Brain microvascular endothelial cell (primary cell): ENCODE results near the gene ZBTB38.

Experiments used
- DNase-seq: peaks from one replicate; pipeline ENCODE4 v3.0.0-alpha.2; 2020
- H3K27ac ChIP-seq: fragments of 250-450 bp; sonication (Bioruptor Pico); 2 replicates; pipeline ENCODE4 v1.5.1; 2020; ENCODE audit warnings: mild to moderate bottlenecking, moderate library complexity
- H3K27me3 ChIP-seq: fragments of 250-450 bp; sonication (Bioruptor Pico); replicated peaks from 2 replicates; pipeline ENCODE4 v1.5.1; 2020; ENCODE audit warnings: mild to moderate bottlenecking
- H3K36me3 ChIP-seq: fragments of 250-450 bp; sonication (Bioruptor Pico); replicated peaks from 2 replicates; pipeline ENCODE4 v1.5.1; 2020; ENCODE audit warnings: mild to moderate bottlenecking
- H3K4me3 ChIP-seq: 2 replicates; pipeline ENCODE4 v1.5.1; 2011; ENCODE audit warnings: low read depth, mild to moderate bottlenecking, control low read depth, low read length, moderate library complexity
- in situ Hi-C: cut with HindIII; loops from 2 replicates; pipeline ENCODE4 v1.10.0; 2017; ENCODE audit warnings: low sequenced_read_pairs, low pct_ligation_motif_present
- TF ChIP-seq, protein P1 (sequence below): IDR thresholded peaks from 2 replicates; pipeline ENCODE4 v1.5.1; 2011; ENCODE audit warnings: low read depth, mild to moderate bottlenecking, moderate library complexity, low read length, control low read depth, inconsistent platforms; ENCODE audit errors: missing control alignments

ZBTB38 gene

DNA sequence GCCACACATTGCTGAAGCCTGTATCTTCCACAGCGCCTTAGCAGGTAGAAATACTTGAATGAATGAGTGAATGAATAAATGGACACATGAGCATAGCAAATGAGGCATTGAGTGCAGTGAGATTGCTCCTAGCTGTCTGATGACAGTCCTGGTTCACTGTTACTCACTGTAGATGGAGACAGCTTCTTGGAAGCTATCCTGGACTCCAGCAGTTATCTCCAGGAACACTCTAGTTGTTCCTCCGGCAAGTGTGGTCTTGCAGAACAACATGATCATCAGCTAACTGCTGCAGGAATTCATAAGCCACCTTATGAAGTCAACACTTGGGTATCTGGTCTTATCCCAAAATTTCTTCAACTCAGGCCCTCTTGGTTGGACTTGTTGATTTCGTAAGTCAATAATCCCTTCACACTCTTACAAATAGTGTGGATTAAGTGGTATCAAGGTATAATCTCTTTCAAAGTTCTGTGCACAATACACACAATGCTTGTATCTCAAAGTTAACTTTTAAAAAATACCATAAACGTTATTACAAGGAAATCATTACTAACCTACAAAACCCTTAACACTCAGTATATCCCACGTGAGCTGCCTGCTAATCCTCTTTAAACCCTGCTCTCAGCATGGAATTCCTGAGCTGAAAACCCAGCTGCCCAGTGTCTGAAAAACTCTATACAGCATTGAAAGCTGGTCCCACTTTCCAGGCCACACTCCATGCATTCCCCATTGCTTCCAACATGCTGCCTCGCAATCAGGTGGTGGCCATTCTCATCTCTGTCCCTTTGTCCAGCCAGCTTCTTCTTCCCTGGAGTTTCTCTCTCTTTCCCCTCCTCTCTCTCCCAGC lies 14.4 kb upstream of the ZBTB38 start:
- no peak overlapping the region for H3K4me3 ChIP-seq
- no peaks in the 10 kb centered on the region for H3K27me3 ChIP-seq
- H3K27ac ChIP-seq, result no peak overlapping the region
- no peaks in the 10 kb centered on the region for H3K36me3 ChIP-seq
- no peak for DNase-seq
- TF ChIP-seq, protein P1, sequence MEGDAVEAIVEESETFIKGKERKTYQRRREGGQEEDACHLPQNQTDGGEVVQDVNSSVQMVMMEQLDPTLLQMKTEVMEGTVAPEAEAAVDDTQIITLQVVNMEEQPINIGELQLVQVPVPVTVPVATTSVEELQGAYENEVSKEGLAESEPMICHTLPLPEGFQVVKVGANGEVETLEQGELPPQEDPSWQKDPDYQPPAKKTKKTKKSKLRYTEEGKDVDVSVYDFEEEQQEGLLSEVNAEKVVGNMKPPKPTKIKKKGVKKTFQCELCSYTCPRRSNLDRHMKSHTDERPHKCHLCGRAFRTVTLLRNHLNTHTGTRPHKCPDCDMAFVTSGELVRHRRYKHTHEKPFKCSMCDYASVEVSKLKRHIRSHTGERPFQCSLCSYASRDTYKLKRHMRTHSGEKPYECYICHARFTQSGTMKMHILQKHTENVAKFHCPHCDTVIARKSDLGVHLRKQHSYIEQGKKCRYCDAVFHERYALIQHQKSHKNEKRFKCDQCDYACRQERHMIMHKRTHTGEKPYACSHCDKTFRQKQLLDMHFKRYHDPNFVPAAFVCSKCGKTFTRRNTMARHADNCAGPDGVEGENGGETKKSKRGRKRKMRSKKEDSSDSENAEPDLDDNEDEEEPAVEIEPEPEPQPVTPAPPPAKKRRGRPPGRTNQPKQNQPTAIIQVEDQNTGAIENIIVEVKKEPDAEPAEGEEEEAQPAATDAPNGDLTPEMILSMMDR, result no peak
- in situ Hi-C loops, result no loop called here

DNA sequence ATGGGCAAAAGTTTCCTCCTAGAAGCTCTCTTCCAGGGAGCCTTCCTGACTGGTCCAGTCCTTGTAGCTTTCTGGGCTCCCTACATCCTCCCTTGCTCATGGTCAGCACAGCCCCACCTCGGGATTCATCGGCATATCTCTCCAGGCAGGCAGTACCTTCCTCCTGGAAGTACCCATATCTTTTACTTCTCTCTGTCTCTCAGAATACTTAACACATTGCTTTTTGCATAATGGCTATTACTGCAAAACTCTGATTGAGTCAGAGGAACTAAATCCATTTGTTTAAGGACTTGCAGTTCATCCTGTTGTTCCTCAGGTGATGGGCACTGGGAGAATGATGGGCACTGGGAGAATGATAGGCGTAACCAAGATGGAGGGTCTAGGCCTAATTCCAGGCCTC lies 13.8 kb upstream of the ZBTB38 start:
- in situ Hi-C loops, result no loop called here
- Histone ChIP-seq H3K4me3 (no peak overlapping the region), H3K36me3 (no peaks in the 10 kb centered on the region), H3K27ac (no peak overlapping the region), H3K27me3 (no peaks in the 10 kb centered on the region)
- DNase-seq, result no peak
- TF ChIP-seq, protein P1, result no peak

DNA sequence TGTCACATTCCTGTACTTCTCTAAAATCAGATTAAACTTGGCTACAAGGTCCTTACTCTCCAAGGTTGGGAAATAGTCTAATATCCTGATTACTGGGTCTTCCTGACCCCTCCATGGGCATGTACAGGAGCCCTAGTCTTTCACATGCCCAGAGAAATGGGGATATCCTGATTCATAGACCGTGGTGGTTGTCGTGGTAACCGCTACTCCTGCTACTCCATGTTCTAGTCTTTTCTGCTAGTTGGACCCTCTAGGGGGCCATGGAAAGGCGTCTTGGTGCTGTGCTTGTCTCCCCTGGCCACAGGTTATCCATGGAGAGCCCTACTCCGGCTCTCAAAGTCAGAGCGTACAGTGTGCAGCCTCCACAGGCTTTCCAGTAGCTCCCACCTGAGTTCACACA lies 13.1 kb upstream of the ZBTB38 start:
- DNase-seq, result no peak
- Histone ChIP-seq H3K27me3 (no peaks in the 10 kb centered on the region), H3K27ac (no peak overlapping the region), H3K4me3 (no peak overlapping the region), H3K36me3 (no peaks in the 10 kb centered on the region)
- TF ChIP-seq, protein P1, result no peak
- in situ Hi-C loops, result no loop called here

DNA sequence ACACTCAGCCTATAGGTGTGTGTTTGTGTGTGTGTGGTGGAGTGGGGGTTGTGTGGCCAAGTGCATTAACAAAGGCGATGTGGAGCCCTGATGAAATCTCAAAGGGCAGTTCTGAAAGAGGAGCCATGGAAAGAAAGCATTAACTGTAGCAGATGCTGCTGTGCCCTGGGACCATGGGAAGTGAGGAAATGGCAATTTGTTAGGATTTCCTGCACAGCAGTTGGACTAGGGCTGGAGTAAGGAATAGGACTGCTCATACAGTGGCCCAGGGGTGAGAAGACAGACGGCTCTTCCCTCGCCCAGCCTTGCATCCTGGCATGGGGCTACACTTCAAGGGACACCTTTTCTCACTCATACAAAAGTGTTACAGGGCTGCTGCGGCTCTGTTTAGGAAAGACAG lies 12.3 kb upstream of the ZBTB38 start:
- in situ Hi-C loops, result no loop called here
- DNase-seq, result no peak

DNA sequence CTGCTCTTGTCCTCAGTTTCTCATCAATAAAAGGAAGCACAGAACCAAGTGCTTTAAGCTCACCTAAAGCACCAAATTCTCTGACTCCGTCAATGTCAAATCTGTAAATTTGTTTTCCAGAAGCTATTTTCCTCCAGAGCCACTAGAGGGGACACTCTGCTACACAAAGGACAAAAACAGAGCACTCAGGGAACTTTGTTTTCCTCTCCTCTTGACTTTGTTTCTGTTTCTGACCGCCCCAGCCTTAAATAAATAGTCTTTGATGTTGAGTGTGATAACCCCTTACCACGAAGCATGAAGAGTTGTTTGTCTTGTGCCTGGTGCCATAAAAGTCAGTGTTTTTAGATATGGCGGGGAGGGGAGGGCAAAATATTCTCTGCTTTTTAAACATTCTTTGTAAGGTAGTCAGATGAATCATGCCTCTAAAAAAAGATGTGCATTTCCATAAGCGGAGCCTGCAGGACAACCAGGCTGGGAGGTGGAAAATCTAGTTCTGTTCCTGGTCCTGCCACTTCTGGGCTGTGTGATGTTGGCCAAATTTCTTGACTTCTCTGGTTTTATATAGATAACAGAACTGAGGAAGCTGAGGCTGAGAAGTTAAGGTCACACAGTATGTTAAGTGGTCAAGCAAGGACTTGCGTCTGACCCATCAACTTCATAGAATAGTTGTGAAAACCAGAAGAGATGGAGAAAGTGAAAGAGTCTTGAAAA lies 7.3 kb upstream of the ZBTB38 start:
- H3K36me3 ChIP-seq, result no peaks in the 10 kb centered on the region
- DNase-seq, result peak; percentile 96
- in situ Hi-C loops, result no loop called here
- no peaks in the 10 kb centered on the region for H3K27me3 ChIP-seq
- no peak overlapping the region for H3K4me3 ChIP-seq
- TF ChIP-seq, protein P1, result peak; percentile 77
- H3K27ac ChIP-seq, result peak overlapping the region; percentile 72

More for the DNA sequence above, 12.3 kb upstream of the ZBTB38 start:
- TF ChIP-seq, protein P1, result no peak
- Histone ChIP-seq H3K4me3 (no peak overlapping the region), H3K27me3 (no peaks in the 10 kb centered on the region), H3K27ac (no peak overlapping the region), H3K36me3 (no peaks in the 10 kb centered on the region)
